HEK293 (cell line): ENCODE data around the gene RPL10A.

Source experiments
- CTCF ChIA-PET: fragments of 350-600 bp; formaldehyde crosslinking; extraction: SDS; loops from one replicate; lab custom pipeline; 2021; ENCODE audit warnings: antibody characterized with exemption; lab: Yijun Ruan, JAX
- POLR2A ChIA-PET: fragments of 300-600 bp; formaldehyde crosslinking; extraction: SDS; loops from one replicate; lab custom pipeline; 2020; ENCODE audit warnings: antibody characterized with exemption, inconsistent platforms; lab: Yijun Ruan, JAX
- H3K27ac ChIP-seq: fragments of 200-500 bp; sonication (Bioruptor generic); 2 replicates; pipeline ENCODE4 v1.5.1; 2014; ENCODE audit warnings: low read depth, low read length, control low read depth, inconsistent platforms; ENCODE audit errors: extremely low read depth
- H3K36me3 ChIP-seq, 2 experiments: fragments of 200-500 bp in 1 of 2; sonication (Bioruptor generic) in 1 of 2; 1 replicate in 1 of 2; 2 replicates in 1 of 2; pipeline ENCODE4 v1.5.1; 2014 to 2017; ENCODE audit warnings: inconsistent platforms in 2 of 2, low read length in 2 of 2; ENCODE audit not compliant: control insufficient read depth in 2 of 2, insufficient read depth in 1 of 2
- H3K4me1 ChIP-seq: fragments of 200-500 bp; sonication (Bioruptor generic); 2 replicates; pipeline ENCODE4 v1.5.1; 2014; ENCODE audit warnings: mild to moderate bottlenecking, low read length, inconsistent platforms; ENCODE audit not compliant: control insufficient read depth, insufficient read depth
- H3K4me3 ChIP-seq: 2 replicates; pipeline ENCODE4 v1.5.1; 2011; ENCODE audit warnings: low read depth, mild to moderate bottlenecking, control low read depth, low read length, moderate library complexity
- H3K9me3 ChIP-seq: fragments of 200-500 bp; sonication (Bioruptor generic); 2 replicates; pipeline ENCODE4 v1.5.1; 2014; ENCODE audit warnings: low read depth, low read length, inconsistent platforms; ENCODE audit not compliant: control insufficient read depth, insufficient read depth
- FEZF1 ChIP-seq: fragments of 450-650 bp; formaldehyde crosslinking; IDR thresholded peaks from 2 replicates; pipeline ENCODE4 v1.5.1; 2016; ENCODE audit warnings: missing biosample characterization, missing genetic modification characterization
- GLIS1 ChIP-seq: fragments of 450-650 bp; formaldehyde crosslinking; IDR thresholded peaks from 2 replicates; pipeline ENCODE4 v1.5.1; 2016; ENCODE audit warnings: missing biosample characterization, missing genetic modification characterization
- GLIS2 ChIP-seq: fragments of 450-650 bp; formaldehyde crosslinking; IDR thresholded peaks from 2 replicates; pipeline ENCODE4 v1.5.1; 2016; ENCODE audit warnings: missing biosample characterization, missing genetic modification characterization
- KLF8 ChIP-seq: fragments of 450-650 bp; formaldehyde crosslinking; IDR thresholded peaks from 2 replicates; pipeline ENCODE4 v1.5.1; 2016; ENCODE audit warnings: missing biosample characterization, missing genetic modification characterization
- PATZ1 ChIP-seq: fragments of 450-650 bp; formaldehyde crosslinking; IDR thresholded peaks from 2 replicates; pipeline ENCODE4 v1.5.1; 2016; ENCODE audit warnings: missing biosample characterization, missing genetic modification characterization
- SALL2 ChIP-seq: fragments of 450-650 bp; formaldehyde crosslinking; IDR thresholded peaks from 2 replicates; pipeline ENCODE4 v1.5.0; 2017; ENCODE audit warnings: missing biosample characterization, mild to moderate bottlenecking, missing genetic modification characterization, borderline replicate concordance
- ZBTB48 ChIP-seq: fragments of 450-650 bp; formaldehyde crosslinking; IDR thresholded peaks from 2 replicates; pipeline ENCODE4 v1.5.1; 2016; ENCODE audit warnings: missing biosample characterization, missing genetic modification characterization
- ZEB2 ChIP-seq: fragments of 450-650 bp; formaldehyde crosslinking; IDR thresholded peaks from 2 replicates; pipeline ENCODE4 v1.5.1; 2016; ENCODE audit warnings: missing biosample characterization, missing genetic modification characterization
- ZFP37 ChIP-seq: fragments of 450-650 bp; formaldehyde crosslinking; IDR thresholded peaks from 2 replicates; pipeline ENCODE4 v1.5.1; 2016; ENCODE audit warnings: missing biosample characterization, missing genetic modification characterization
- ZIC2 ChIP-seq: fragments of 450-650 bp; formaldehyde crosslinking; IDR thresholded peaks from 2 replicates; pipeline ENCODE4 v1.5.1; 2016; ENCODE audit warnings: missing biosample characterization, missing genetic modification characterization
- ZNF140 ChIP-seq: fragments of 450-650 bp; formaldehyde crosslinking; IDR thresholded peaks from 2 replicates; pipeline ENCODE4 v1.5.1; 2016; ENCODE audit warnings: missing biosample characterization, missing genetic modification characterization
- ZNF23 ChIP-seq: fragments of 450-650 bp; formaldehyde crosslinking; IDR thresholded peaks from 2 replicates; pipeline ENCODE4 v1.5.1; 2016; ENCODE audit warnings: missing biosample characterization, missing genetic modification characterization, borderline replicate concordance
- ZNF274 ChIP-seq, 2 experiments: fragments of 200-500 bp in 1 of 2; fragments of 450-650 bp in 1 of 2; sonication (Bioruptor generic) in 1 of 2; formaldehyde crosslinking in 1 of 2; IDR thresholded peaks; 2 replicates each; pipeline versions ENCODE4 v1.5.1 to v1.6.1; 2014 to 2016; ENCODE audit warnings: borderline replicate concordance in 1 of 2, inconsistent platforms in 1 of 2, low read length in 1 of 2, missing biosample characterization in 1 of 2, missing genetic modification characterization in 1 of 2
- ZNF302 ChIP-seq: fragments of 450-650 bp; formaldehyde crosslinking; IDR thresholded peaks from 2 replicates; pipeline ENCODE4 v1.5.1; 2016; ENCODE audit warnings: missing biosample characterization, missing genetic modification characterization, low read depth
- ZNF398 ChIP-seq: fragments of 450-650 bp; formaldehyde crosslinking; IDR thresholded peaks from 2 replicates; pipeline ENCODE4 v1.5.1; 2017; ENCODE audit warnings: missing biosample characterization, missing genetic modification characterization
- ZNF529 ChIP-seq: fragments of 450-650 bp; formaldehyde crosslinking; IDR thresholded peaks from 2 replicates; pipeline ENCODE4 v1.5.1; 2017; ENCODE audit warnings: missing genetic modification characterization, missing biosample characterization; ENCODE audit not compliant: insufficient replicate concordance
- ZNF600 ChIP-seq: fragments of 450-650 bp; formaldehyde crosslinking; IDR thresholded peaks from 2 replicates; pipeline ENCODE4 v1.5.1; 2016; ENCODE audit warnings: missing biosample characterization, missing genetic modification characterization
- ZNF776 ChIP-seq: fragments of 450-650 bp; formaldehyde crosslinking; IDR thresholded peaks from 2 replicates; pipeline ENCODE4 v1.5.0; 2017; ENCODE audit warnings: missing biosample characterization, missing genetic modification characterization, borderline replicate concordance
- ZSCAN23 ChIP-seq: fragments of 450-650 bp; formaldehyde crosslinking; IDR thresholded peaks from 2 replicates; pipeline ENCODE4 v1.5.1; 2016; ENCODE audit warnings: missing biosample characterization, missing genetic modification characterization
- ZXDB ChIP-seq: fragments of 450-650 bp; formaldehyde crosslinking; IDR thresholded peaks from 2 replicates; pipeline ENCODE4 v1.5.1; 2016; ENCODE audit warnings: missing biosample characterization, missing genetic modification characterization
- TF ChIP-seq, protein P1 (sequence below): fragments of 450-650 bp; IDR thresholded peaks from 2 replicates; pipeline ENCODE4 v1.5.1; 2018; ENCODE audit warnings: missing biosample characterization, mild to moderate bottlenecking, missing genetic modification characterization
- TF ChIP-seq, protein P2 (sequence below): fragments of 450-650 bp; IDR thresholded peaks from 2 replicates; pipeline ENCODE4 v1.5.1; 2018; ENCODE audit warnings: missing biosample characterization, missing genetic modification characterization

RPL10A gene

DNA sequence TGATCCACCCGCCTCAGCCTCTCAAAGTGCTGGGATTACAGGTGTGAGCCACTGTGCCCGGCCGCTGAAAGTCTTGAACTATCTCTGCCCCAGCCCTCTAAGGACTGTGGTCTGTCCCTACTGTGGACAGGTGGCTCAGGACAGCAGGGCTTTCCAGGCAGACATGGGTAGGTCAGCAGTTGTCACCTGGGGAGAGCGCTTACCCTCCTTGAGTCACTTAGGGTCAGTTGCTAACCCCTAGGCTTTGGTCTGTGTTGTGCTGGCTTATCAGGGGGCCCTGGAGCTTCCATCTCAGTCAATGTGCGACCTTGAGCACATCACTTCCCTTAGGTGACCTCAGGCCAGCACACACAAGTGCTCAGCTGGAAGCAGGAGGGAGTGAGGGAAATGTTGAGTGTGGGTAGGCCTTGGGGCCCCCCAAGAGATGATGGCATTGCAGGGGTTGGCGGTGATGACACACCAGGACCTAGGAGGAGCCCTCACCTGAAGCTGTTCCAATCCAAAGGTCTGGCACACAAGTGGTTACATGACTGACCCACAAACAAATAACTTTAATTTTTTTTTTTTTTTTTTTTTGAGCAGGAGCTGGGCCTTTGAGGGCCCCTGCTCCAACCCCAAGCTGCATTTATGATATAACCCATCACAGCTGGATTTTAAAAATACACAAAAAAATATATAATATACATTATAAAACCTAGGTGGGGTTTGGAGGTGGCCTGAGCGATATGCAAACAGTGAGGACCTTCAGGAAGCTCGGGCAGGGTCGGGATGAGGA lies 5.1 kb downstream of the RPL10A start:
- TF ChIP-seq ZFP37 (tag by site-specific recombination) (no peak), ZSCAN23 (tag by site-specific recombination) (no peak), ZNF529 (tag by site-specific recombination) (no peak), FEZF1 (tag by site-specific recombination) (no peak), ZIC2 (tag by site-specific recombination) (peak; percentile 33; the same call in 1 of the 2 replicates), PATZ1 (tag by site-specific recombination) (peak; percentile 48), GLIS1 (peak; percentile 88), KLF8 (no peak), ZNF140 (tag by site-specific recombination) (no peak), ZXDB (tag by site-specific recombination) (no peak), ZNF776 (no peak), ZNF600 (tag by site-specific recombination) (peak; percentile 43), ZNF302 (no peak), ZNF274 (IDR thresholded peaks at IDR 0.05; ENCODE audit: low read length) (no peak), ZNF274 (tag by site-specific recombination; IDR thresholded peaks at IDR 0.05; ENCODE audit: borderline replicate concordance) (no peak), ZNF23 (tag by site-specific recombination) (no peak), ZEB2 (tag by site-specific recombination) (0 out of 2 replicates have a peak, but pooled peaks have one; percentile 1), ZBTB48 (peak; percentile 50; the same call in 1 of the 2 replicates), GLIS2 (peak; percentile 78), SALL2 (tag by site-specific recombination) (no peak), ZNF398 (tag by site-specific recombination) (peak; percentile 48; the same call in 1 of the 2 replicates)
- TF ChIP-seq, protein P1, sequence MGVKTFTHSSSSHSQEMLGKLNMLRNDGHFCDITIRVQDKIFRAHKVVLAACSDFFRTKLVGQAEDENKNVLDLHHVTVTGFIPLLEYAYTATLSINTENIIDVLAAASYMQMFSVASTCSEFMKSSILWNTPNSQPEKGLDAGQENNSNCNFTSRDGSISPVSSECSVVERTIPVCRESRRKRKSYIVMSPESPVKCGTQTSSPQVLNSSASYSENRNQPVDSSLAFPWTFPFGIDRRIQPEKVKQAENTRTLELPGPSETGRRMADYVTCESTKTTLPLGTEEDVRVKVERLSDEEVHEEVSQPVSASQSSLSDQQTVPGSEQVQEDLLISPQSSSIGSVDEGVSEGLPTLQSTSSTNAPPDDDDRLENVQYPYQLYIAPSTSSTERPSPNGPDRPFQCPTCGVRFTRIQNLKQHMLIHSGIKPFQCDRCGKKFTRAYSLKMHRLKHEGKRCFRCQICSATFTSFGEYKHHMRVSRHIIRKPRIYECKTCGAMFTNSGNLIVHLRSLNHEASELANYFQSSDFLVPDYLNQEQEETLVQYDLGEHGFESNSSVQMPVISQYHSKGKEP (tag by site-specific recombination): no peak
- TF ChIP-seq, protein P2, sequence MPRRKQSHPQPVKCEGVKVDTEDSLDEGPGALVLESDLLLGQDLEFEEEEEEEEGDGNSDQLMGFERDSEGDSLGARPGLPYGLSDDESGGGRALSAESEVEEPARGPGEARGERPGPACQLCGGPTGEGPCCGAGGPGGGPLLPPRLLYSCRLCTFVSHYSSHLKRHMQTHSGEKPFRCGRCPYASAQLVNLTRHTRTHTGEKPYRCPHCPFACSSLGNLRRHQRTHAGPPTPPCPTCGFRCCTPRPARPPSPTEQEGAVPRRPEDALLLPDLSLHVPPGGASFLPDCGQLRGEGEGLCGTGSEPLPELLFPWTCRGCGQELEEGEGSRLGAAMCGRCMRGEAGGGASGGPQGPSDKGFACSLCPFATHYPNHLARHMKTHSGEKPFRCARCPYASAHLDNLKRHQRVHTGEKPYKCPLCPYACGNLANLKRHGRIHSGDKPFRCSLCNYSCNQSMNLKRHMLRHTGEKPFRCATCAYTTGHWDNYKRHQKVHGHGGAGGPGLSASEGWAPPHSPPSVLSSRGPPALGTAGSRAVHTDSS (tag by site-specific recombination): no peak
- TF ChIP-seq, all 188 proteins: peak for 8
- peak overlapping the region; percentile 32; the same call in 1 of the 2 replicates for H3K27ac ChIP-seq

More for the DNA sequence above, 5.1 kb downstream of the RPL10A start:
- ChIA-PET CTCF (interaction anchor here (1.0 to 2.0 kb wide), 3 partner anchors 9 to 180 kb away, joined by 3 to 5 read pairs (median 4); no protein-coding TSS in a partner anchor), POLR2A (interaction anchor here (0.6 to 9.5 kb wide), 14 partner anchors 12 to 1059 kb away, joined by 3 to 198 read pairs (median 5); partner anchors contain the start of gene TEAD3)
- Histone ChIP-seq H3K9me3 (no peaks in the 10 kb centered on the region), H3K4me3 (no peak overlapping the region), H3K4me1 (no peaks in the 10 kb centered on the region), H3K36me3 (peaks cover 9 to 77% of the 10 kb centered on the region in 2 experiments; a peak in 2 of 3 replicates)
